Measurements from ENCODE around the gene CNPY1.

GRCh38 chr7:155521007-155521742, 25.2 kb downstream of the CNPY1 start:
- no peak for TF ChIP-seq CTCF (IDR thresholded peaks at IDR 0.05)
- no peak for TF ChIP-seq POLR2A (IDR thresholded peaks at IDR 0.05)
- TF ChIP-seq EP300 (IDR thresholded peaks at IDR 0.05), result no peak
- no peak for TF ChIP-seq POLR2AphosphoS5 (IDR thresholded peaks at IDR 0.05)

Data from stomach (tissue), 4 donors.